H1 (cell line): ENCODE results near the gene CHN2. TPM values are rescaled to one million over a fixed set of nuclear protein-coding genes. Genes with fewer than 3 reads are reported as not detected.

Experiments
- CTCF ChIA-PET: fragments of 300-600 bp; sonication (Branson Sonifier 250); formaldehyde crosslinking; loops from one replicate; lab custom pipeline; 2021; ENCODE audit not compliant: partially characterized antibody; lab: Charles Lee
- POLR2A ChIA-PET: fragments of 300-600 bp; sonication (Branson Sonifier 250); formaldehyde crosslinking; loops from one replicate; lab custom pipeline; 2021; ENCODE audit warnings: inconsistent platforms; ENCODE audit not compliant: partially characterized antibody; lab: Charles Lee
- DNase-seq, 2 experiments: peaks; one replicate each; pipeline versions ENCODE4 v3.0.0 to v3.0.0-alpha.2; 2010 to 2022; ENCODE audit warnings: low spot score in 2 of 2, low read depth in 1 of 2, mixed read lengths in 1 of 2
- FAIRE-seq: peaks from 2 replicates; lab custom pipeline; 2011; peaks lifted over from hg19 to GRCh38; lab: Jason Lieb, UNC
- H2AFZ ChIP-seq: 2 replicates; pipeline ENCODE4 v1.8.1; 2012; ENCODE audit warnings: low read length, inconsistent platforms
- H2AK5ac ChIP-seq: 2 replicates; pipeline ENCODE4 v1.6.1; 2013; ENCODE audit warnings: low read depth, low read length
- H2BK120ac ChIP-seq: replicated peaks from 2 replicates; pipeline ENCODE3; 2013; ENCODE audit warnings: low read depth, low read length, inconsistent platforms
- H2BK12ac ChIP-seq: 2 replicates; pipeline ENCODE4 v1.6.1; 2013; ENCODE audit warnings: low read depth, low read length
- H2BK15ac ChIP-seq: 2 replicates; pipeline ENCODE4 v1.6.1; 2013; ENCODE audit warnings: low read length
- H2BK20ac ChIP-seq: 2 replicates; pipeline ENCODE4 v1.6.1; 2013; ENCODE audit warnings: low read length
- H2BK5ac ChIP-seq: 2 replicates; pipeline ENCODE4 v1.6.1; 2013; ENCODE audit warnings: low read depth, low read length
- H3K14ac ChIP-seq: 2 replicates; pipeline ENCODE4 v1.6.1; 2013; ENCODE audit warnings: inconsistent platforms; ENCODE audit not compliant: insufficient read length
- H3K18ac ChIP-seq: 2 replicates; pipeline ENCODE4 v1.6.1; 2013; ENCODE audit warnings: low read length; ENCODE audit errors: extremely low read depth
- H3K23ac ChIP-seq: 2 replicates; pipeline ENCODE4 v1.6.1; 2013; ENCODE audit warnings: inconsistent platforms; ENCODE audit not compliant: insufficient read length
- H3K23me2 ChIP-seq: 2 replicates; pipeline ENCODE4 v1.6.1; 2013; ENCODE audit warnings: low read depth, low read length
- H3K27ac ChIP-seq: 2 replicates; pipeline ENCODE4 v1.6.1; 2011; ENCODE audit warnings: low read depth, low read length, inconsistent platforms
- H3K27me3 ChIP-seq, 4 experiments: replicated peaks in 1 of 4; 1 replicate in 1 of 4; 2 replicates in 3 of 4; pipeline versions ENCODE4 v1.6.1 to v1.8.1; 2011 to 2013; ENCODE audit warnings: low read length in 3 of 4, mild to moderate bottlenecking in 3 of 4, inconsistent platforms in 2 of 4, mixed read lengths in 2 of 4, moderate library complexity in 1 of 4; ENCODE audit not compliant: control insufficient read depth in 3 of 4, insufficient read depth in 3 of 4; ENCODE audit errors: extremely low read depth in 1 of 4
- H3K36me3 ChIP-seq, 4 experiments: 2 replicates each; pipeline versions ENCODE4 v1.6.1 to v1.8.1; 2011 to 2013; ENCODE audit warnings: mild to moderate bottlenecking in 4 of 4, low read length in 3 of 4, moderate library complexity in 2 of 4, control low read depth in 1 of 4, inconsistent platforms in 1 of 4; ENCODE audit not compliant: insufficient read depth in 4 of 4, control insufficient read depth in 2 of 4
- H3K4ac ChIP-seq: replicated peaks from 2 replicates; pipeline ENCODE3; 2013; ENCODE audit warnings: low read length, low read depth, mixed read lengths, inconsistent platforms; ENCODE audit not compliant: insufficient read length
- H3K4me1 ChIP-seq, 4 experiments: replicated peaks in 1 of 4; 1 replicate in 1 of 4; 2 replicates in 3 of 4; pipeline versions ENCODE4 v1.6.1 to v1.8.1; 2011 to 2013; ENCODE audit warnings: low read length in 3 of 4, inconsistent platforms in 2 of 4, mixed read lengths in 1 of 4; ENCODE audit not compliant: insufficient read depth in 4 of 4, control insufficient read depth in 3 of 4
- H3K4me2 ChIP-seq, 2 experiments: 2 replicates each; pipeline versions ENCODE4 v1.6.1 to v1.8.1; 2011 to 2013; ENCODE audit warnings: low read depth in 2 of 2, low read length in 2 of 2, control low read depth in 1 of 2, inconsistent platforms in 1 of 2, mild to moderate bottlenecking in 1 of 2; ENCODE audit not compliant: insufficient read depth in 1 of 2
- H3K4me3 ChIP-seq, 4 experiments: fragments of 200-600, 300-600 bp in 1 of 4; sonication (generic), shearing (Covaris generic), sonication (Bioruptor Twin) in 1 of 4; 2 replicates each; pipeline versions ENCODE4 v1.5.1 to v1.8.1; 2011 to 2016; ENCODE audit warnings: low read length in 4 of 4, low read depth in 3 of 4, control low read depth in 2 of 4, inconsistent platforms in 2 of 4, mild to moderate bottlenecking in 2 of 4, mixed read lengths in 1 of 4, moderate library complexity in 1 of 4; ENCODE audit not compliant: insufficient read depth in 2 of 4; ENCODE audit errors: extremely low read depth in 1 of 4
- H3K56ac ChIP-seq: replicated peaks from 2 replicates; pipeline ENCODE3; 2013; ENCODE audit warnings: low read depth, mild to moderate bottlenecking, mixed read lengths, low read length, inconsistent platforms; ENCODE audit not compliant: insufficient read length
- H3K79me1 ChIP-seq: 2 replicates; pipeline ENCODE4 v1.6.1; 2013; ENCODE audit warnings: low read depth, low read length, control low read depth
- H3K79me2 ChIP-seq, 2 experiments: 2 replicates each; pipeline versions ENCODE4 v1.6.1 to v1.8.1; 2012 to 2013; ENCODE audit warnings: low read length in 2 of 2, mild to moderate bottlenecking in 2 of 2, inconsistent platforms in 1 of 2; ENCODE audit not compliant: insufficient read depth in 2 of 2, control insufficient read depth in 1 of 2
- H3K9ac ChIP-seq, 4 experiments: replicated peaks in 1 of 4; 1 replicate in 1 of 4; 2 replicates in 3 of 4; pipeline versions ENCODE4 v1.6.1 to v1.8.1; 2011 to 2013; ENCODE audit warnings: low read depth in 3 of 4, low read length in 3 of 4, control low read depth in 2 of 4, mild to moderate bottlenecking in 2 of 4, moderate library complexity in 2 of 4, inconsistent platforms in 1 of 4; ENCODE audit errors: extremely low read depth in 1 of 4
- H3K9me3 ChIP-seq, 2 experiments: 2 replicates each; pipeline versions ENCODE4 v1.6.1 to v1.8.1; 2012 to 2013; ENCODE audit warnings: mild to moderate bottlenecking in 2 of 2, moderate library complexity in 2 of 2, control low read depth in 1 of 2, inconsistent platforms in 1 of 2, low read depth in 1 of 2, low read length in 1 of 2, mixed read lengths in 1 of 2; ENCODE audit not compliant: insufficient read depth in 2 of 2
- H4K20me1 ChIP-seq, 2 experiments: replicated peaks in 1 of 2; 2 replicates each; pipeline versions ENCODE3 to v1.8.1; 2011 to 2013; ENCODE audit warnings: inconsistent platforms in 2 of 2, low read length in 2 of 2, mild to moderate bottlenecking in 1 of 2; ENCODE audit not compliant: insufficient read depth in 2 of 2, control insufficient read depth in 1 of 2
- H4K5ac ChIP-seq: 2 replicates; pipeline ENCODE4 v1.6.1; 2013; ENCODE audit warnings: low read length, low read depth, mixed read lengths, inconsistent platforms; ENCODE audit not compliant: insufficient read length
- H4K8ac ChIP-seq: 2 replicates; pipeline ENCODE4 v1.8.0; 2013; ENCODE audit warnings: mild to moderate bottlenecking, moderate library complexity, low read length, inconsistent platforms; ENCODE audit not compliant: insufficient read depth; ENCODE audit errors: extremely low read depth
- H4K91ac ChIP-seq: replicated peaks from 2 replicates; pipeline ENCODE3; 2013; ENCODE audit warnings: low read length, mixed read lengths, inconsistent platforms; ENCODE audit not compliant: insufficient read length
- CHD2 ChIP-seq: IDR thresholded peaks from 2 replicates; pipeline ENCODE4 v1.6.1; 2012; ENCODE audit warnings: low read length, improper control_type of control experiment
- JUN ChIP-seq: IDR thresholded peaks from 2 replicates; pipeline ENCODE4 v1.6.1; 2011; ENCODE audit warnings: low read depth, mild to moderate bottlenecking, improper control_type of control experiment, low read length
- KDM4A ChIP-seq: IDR thresholded peaks from one replicate; pipeline ENCODE4 v1.7.1; 2012; ENCODE audit warnings: low read depth, mild to moderate bottlenecking, moderate library complexity, low read length, inconsistent platforms; ENCODE audit not compliant: severe bottlenecking
- POU5F1 ChIP-seq: IDR thresholded peaks from 2 replicates; pipeline ENCODE4 v1.6.1; 2011; ENCODE audit warnings: low read depth, mild to moderate bottlenecking, low read length, moderate library complexity
- RAD21 ChIP-seq, 2 experiments: IDR thresholded peaks in 1 of 2; conservative IDR thresholded peaks in 1 of 2; 2 replicates each; pipeline ENCODE4 v1.6.1; 2011; ENCODE audit warnings: low read depth in 2 of 2, low read length in 2 of 2, improper control_type of control experiment in 1 of 2, inconsistent platforms in 1 of 2, mild to moderate bottlenecking in 1 of 2, moderate library complexity in 1 of 2
- SAP30 ChIP-seq: fragments of 300-600 bp; sonication (generic); IDR thresholded peaks from 2 replicates; pipeline ENCODE4 v1.7.1; 2012; ENCODE audit warnings: low read length, moderate library complexity, mild to moderate bottlenecking, inconsistent platforms; ENCODE audit not compliant: insufficient read depth, insufficient replicate concordance
- SIN3A ChIP-seq, 2 experiments: IDR thresholded peaks in 1 of 2; conservative IDR thresholded peaks in 1 of 2; 2 replicates each; pipeline ENCODE4 v1.6.1; 2011 to 2012; ENCODE audit warnings: low read length in 2 of 2, improper control_type of control experiment in 1 of 2, low read depth in 1 of 2, mild to moderate bottlenecking in 1 of 2
- SIRT6 ChIP-seq: IDR thresholded peaks from one replicate; pipeline ENCODE4 v1.7.1; 2012; ENCODE audit warnings: low read length, inconsistent platforms
- TAF1 ChIP-seq: IDR thresholded peaks from 2 replicates; pipeline ENCODE4 v1.6.1; 2011; ENCODE audit warnings: mild to moderate bottlenecking, low read depth, low read length
- YY1 ChIP-seq: IDR thresholded peaks from 2 replicates; pipeline ENCODE4 v1.6.1; 2011; ENCODE audit warnings: low read depth, mild to moderate bottlenecking, low read length
- WGBS, 2 experiments: shearing (Covaris generic) in 1 of 2; methylation state at CpG; one replicate each; pipeline versions ENCODE4 v1.1.6 to v1.1.7; 2013 to 2015; ENCODE audit warnings: low lambda C conversion rate in 2 of 2, mixed read lengths in 2 of 2, inconsistent platforms in 1 of 2, low coverage in 1 of 2, missing lambda C conversion rate in 1 of 2; ENCODE audit not compliant: insufficient replicate concordance in 2 of 2, insufficient coverage in 1 of 2, insufficient read length in 1 of 2; ENCODE audit errors: extremely low coverage in 1 of 2, missing lambda C conversion rate in 1 of 2; 5-methylcytosine and 5-hydroxymethylcytosine counted together
- polyA plus RNA-seq, 7 experiments: library from polyadenylated mRNA; depleted of rRNA in 3 of 7; stranded (reverse) in 5 of 7; unstranded in 2 of 7; fragments of >200 nt in 5 of 7; fragments of 200-250 nt in 2 of 7; gene quantifications; 1 replicate in 5 of 7; 2 replicates in 1 of 7; 4 replicates in 1 of 7; pipeline versions ENCODE4 v1.2.1 to v1.2.3, GENCODE V29; 2011 to 2013; ENCODE audit warnings: missing spikeins in 2 of 7, mixed read lengths in 2 of 7
- total RNA-seq: library from RNA; stranded (reverse); fragmentation: NEBNext Ultra II Directional; extraction: Animal tissue kit (Norgen Biotek cat#: 25700); gene quantifications from 2 replicates; pipeline ENCODE4 v1.2.1, GENCODE V29; 2021
- TF ChIP-seq, protein P1 (sequence below): IDR thresholded peaks from 2 replicates; pipeline ENCODE4 v1.6.1; 2011; ENCODE audit warnings: low read length, improper control_type of control experiment
- TF ChIP-seq, protein P2 (sequence below): IDR thresholded peaks from 2 replicates; pipeline ENCODE4 v1.6.1; 2011; ENCODE audit warnings: low read depth, mild to moderate bottlenecking, low read length; ENCODE audit not compliant: insufficient read depth

The CHN2 gene
- total and polyA plus RNA-seq, 2 of the 8 experiments (the other 6 are each of a cell fraction or from before 2014, with no cell fraction given) = 2.9 to 4.8 TPM

DNA sequence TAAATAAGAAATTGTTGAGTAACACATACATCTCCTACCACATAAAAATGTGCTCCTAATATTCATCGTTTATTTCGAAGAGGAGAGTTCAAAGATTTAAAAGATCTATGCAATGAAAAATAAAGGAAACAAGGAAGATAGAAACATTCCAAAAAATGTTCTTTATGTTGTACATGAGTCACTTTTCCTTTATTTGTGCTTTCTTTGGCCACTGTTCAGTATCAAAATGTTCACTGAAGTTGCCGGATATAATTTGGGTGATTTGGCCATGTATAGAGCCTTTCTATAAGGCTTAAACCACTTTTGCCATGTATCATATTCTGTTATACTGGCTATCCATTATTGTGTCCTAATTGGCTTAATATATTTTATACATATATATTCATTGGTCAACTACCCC, 306.1 kb downstream of the CHN2 start:
- Histone ChIP-seq H3K9me3 (no peaks in the 10 kb centered on the region), H4K5ac (no peak overlapping the region), H3K4me3 (no peak overlapping the region), H2BK20ac (no peak overlapping the region), H3K18ac (no peak overlapping the region), H3K4ac (no peak overlapping the region), H3K36me3 (no peaks in the 10 kb centered on the region), H2BK5ac (no peak overlapping the region), H3K27ac (no peak overlapping the region), H3K4me1 (peaks cover 0 to 11% (median 8%) of the 10 kb centered on the region in 4 experiments; a peak in 4 of 7 replicates), H3K79me2 (no peaks in the 10 kb centered on the region), H3K56ac (no peak overlapping the region), H2BK120ac (no peak overlapping the region), H2BK12ac (no peak overlapping the region), H3K14ac (no peak overlapping the region), H2BK15ac (no peak overlapping the region), H3K23ac (no peak overlapping the region), H2AK5ac (no peak overlapping the region), H3K9ac (no peak overlapping the region), H2AFZ (no peak overlapping the region), H3K79me1 (no peaks in the 10 kb centered on the region), H3K23me2 (no peaks in the 10 kb centered on the region), H4K8ac (no peak overlapping the region), H4K20me1 (no peaks in the 10 kb centered on the region), H3K27me3 (peaks cover 0 to 1% (median 0%) of the 10 kb centered on the region in 4 experiments; a peak in 2 of 7 replicates), H4K91ac (no peak overlapping the region), H3K4me2 (no peak overlapping the region)
- no peak for DNase-seq
- FAIRE-seq = no peak
- CTCF ChIA-PET = interaction anchor here (0.8 to 1.2 kb wide), 2 partner anchors 17 to 311 kb away, joined by 3 read pairs; no protein-coding TSS in a partner anchor
- POLR2A ChIA-PET = no interaction called here
- WGBS, 2 experiments = 98% methylated on average over 3 of the region's 3 CpGs; no CpG with 5 or more reads in 1 of the 2 experiments
- no peak for TF ChIP-seq SAP30
- TF ChIP-seq SIN3A (conservative IDR thresholded peaks at IDR 0.05 in 1 of 2, IDR thresholded peaks at IDR 0.05 in 1 of 2; ENCODE audit: low read depth in 1 of 2, low read length in 2 of 2) = no peak
- TF ChIP-seq KDM4A = no peak
- TF ChIP-seq SIRT6 = no peak
- TF ChIP-seq TAF1 = no peak
- TF ChIP-seq, protein P1, sequence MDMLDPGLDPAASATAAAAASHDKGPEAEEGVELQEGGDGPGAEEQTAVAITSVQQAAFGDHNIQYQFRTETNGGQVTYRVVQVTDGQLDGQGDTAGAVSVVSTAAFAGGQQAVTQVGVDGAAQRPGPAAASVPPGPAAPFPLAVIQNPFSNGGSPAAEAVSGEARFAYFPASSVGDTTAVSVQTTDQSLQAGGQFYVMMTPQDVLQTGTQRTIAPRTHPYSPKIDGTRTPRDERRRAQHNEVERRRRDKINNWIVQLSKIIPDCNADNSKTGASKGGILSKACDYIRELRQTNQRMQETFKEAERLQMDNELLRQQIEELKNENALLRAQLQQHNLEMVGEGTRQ = no peak
- TF ChIP-seq POU5F1 = no peak
- TF ChIP-seq JUN = no peak
- TF ChIP-seq, protein P2, sequence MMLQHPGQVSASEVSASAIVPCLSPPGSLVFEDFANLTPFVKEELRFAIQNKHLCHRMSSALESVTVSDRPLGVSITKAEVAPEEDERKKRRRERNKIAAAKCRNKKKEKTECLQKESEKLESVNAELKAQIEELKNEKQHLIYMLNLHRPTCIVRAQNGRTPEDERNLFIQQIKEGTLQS = no peak
- TF ChIP-seq CHD2 = no peak
- no peak for TF ChIP-seq RAD21 (IDR thresholded peaks at IDR 0.05 in 1 of 2, conservative IDR thresholded peaks at IDR 0.05 in 1 of 2; ENCODE audit: low read depth in 2 of 2, low read length in 2 of 2)
- no peak for TF ChIP-seq YY1
